Activated T-cell treated with anti-CD3 and anti-CD28 coated beads, Interleukin-2, amount 50 U/mL, for 72 hours (primary cell): ENCODE results near the gene CASP6. TPM values are rescaled to one million over a fixed set of nuclear protein-coding genes. Genes with fewer than 3 reads are reported as not detected.
"Not testable (repeated sequence)": the region's sequence is repeated elsewhere in the genome, so short reads cannot be mapped to it uniquely, and the experiment has no call there.

ENCODE experiments used
- ATAC-seq, 2 donors: fragments of 150-1000 bp; cut with Tn5 transposase; replicated peaks in 1 of 2; 2 replicates each; pipeline ENCODE4 v1.10.0; 2021; ENCODE audit warnings: moderate library complexity in 2 of 2, mild to moderate bottlenecking in 1 of 2
- DNase-seq, 2 donors: peaks; one replicate each; pipeline ENCODE4 v3.0.0; 2021 to 2022; ENCODE audit warnings: mixed read lengths in 1 of 2
- H3K27ac Mint-ChIP-seq: one replicate; pipeline ENCODE4 v1.8.0; 2022; ENCODE audit warnings: mild to moderate bottlenecking, moderate library complexity, mixed read lengths
- H3K27me3 Mint-ChIP-seq: one replicate; pipeline ENCODE4 v1.8.0; 2022; ENCODE audit warnings: low read depth, mixed read lengths
- H3K36me3 Mint-ChIP-seq, 2 donors: one replicate each; pipeline ENCODE4 v1.8.0; 2022; ENCODE audit warnings: mixed read lengths in 2 of 2, mild to moderate bottlenecking in 1 of 2; ENCODE audit not compliant: insufficient read depth in 2 of 2
- H3K4me1 Mint-ChIP-seq: one replicate; pipeline ENCODE4 v1.8.0; 2022; ENCODE audit warnings: low read depth, mixed read lengths
- H3K4me3 Mint-ChIP-seq, 2 donors: one replicate each; pipeline ENCODE4 v1.8.0; 2022; ENCODE audit warnings: mild to moderate bottlenecking in 2 of 2, mixed read lengths in 2 of 2, moderate library complexity in 2 of 2
- H3K9me3 Mint-ChIP-seq, 2 donors: one replicate each; pipeline ENCODE4 v1.8.0; 2022; ENCODE audit warnings: mixed read lengths in 2 of 2
- total RNA-seq, 2 donors: library from RNA; stranded (reverse); gene quantifications; one replicate each; pipeline ENCODE4 v1.2.3, GENCODE V29; 2022

Gene CASP6
- total RNA-seq, 2 donors from 2014 or later: 25.1 to 30.3 TPM

- Mint-ChIP-seq H3K9me3 (no peaks in the 10 kb centered on the region), H3K27me3 (no peaks in the 10 kb centered on the region), H3K36me3 (peaks cover 2 to 3% of the 10 kb centered on the region in 2 donors), H3K4me3 (peak overlapping the region; percentile 95 to 98), H3K4me1 (peaks cover 31% of the 10 kb centered on the region), H3K27ac (peak overlapping the region; percentile 91)
- ATAC-seq (no peak), DNase-seq (no peak)
These were observed 568 bp upstream of the CASP6 start for GRCh38 chr4:109703664-109704361.

GRCh38 chr4:109701566-109702410 lies 1.5 kb downstream of the CASP6 start:
- Mint-ChIP-seq H3K9me3 (no peaks in the 10 kb centered on the region), H3K36me3 (peaks cover 6 to 9% of the 10 kb centered on the region in 2 donors), H3K4me3 (peak overlapping the region; percentile 95 to 98), H3K27me3 (no peaks in the 10 kb centered on the region), H3K4me1 (peaks cover 43% of the 10 kb centered on the region), H3K27ac (peak overlapping the region; percentile 85)
- peak in 1 of 2 donors; percentile 6 for DNase-seq
- peak in 1 of 2 donors; percentile 6 for ATAC-seq

GRCh38 chr4:109699553-109700225 lies 3.6 kb downstream of the CASP6 start:
- ATAC-seq: no peak
- peaks cover 6 to 9% of the 10 kb centered on the region in 2 donors for H3K36me3 Mint-ChIP-seq
- H3K27me3 Mint-ChIP-seq: no peaks in the 10 kb centered on the region

GRCh38 chr4:109698656-109699055 lies 4.6 kb downstream of the CASP6 start:
- no peak for DNase-seq
- no peak overlapping the region for H3K27ac Mint-ChIP-seq
- H3K9me3 Mint-ChIP-seq: no peaks in the 10 kb centered on the region
- H3K36me3 Mint-ChIP-seq: peaks cover 6 to 16% of the 10 kb centered on the region in 2 donors
- no peak overlapping the region for H3K4me3 Mint-ChIP-seq
- no peaks in the 10 kb centered on the region for H3K27me3 Mint-ChIP-seq
- H3K4me1 Mint-ChIP-seq: peaks cover 38% of the 10 kb centered on the region
- no peak for ATAC-seq

More at GRCh38 chr4:109699553-109700225, 3.6 kb downstream of the CASP6 start:
- H3K9me3 Mint-ChIP-seq: no peaks in the 10 kb centered on the region
- peaks cover 43% of the 10 kb centered on the region for H3K4me1 Mint-ChIP-seq
- DNase-seq: no peak
- H3K27ac Mint-ChIP-seq: no peak overlapping the region
- no peak overlapping the region for H3K4me3 Mint-ChIP-seq

- no peak for DNase-seq
- Mint-ChIP-seq H3K27me3 (no peaks in the 10 kb centered on the region), H3K27ac (peak overlapping the region; percentile 93), H3K4me1 (peaks cover 29% of the 10 kb centered on the region), H3K36me3 (peaks cover 9 to 37% of the 10 kb centered on the region in 2 donors), H3K4me3 (peak overlapping the region in 1 of 2 donors; percentile 35), H3K9me3 (no peaks in the 10 kb centered on the region)
- peak; percentile 20 to 43 for ATAC-seq
These were observed 11.8 kb downstream of the CASP6 start for GRCh38 chr4:109691411-109691920.

GRCh38 chr4:109690690-109691410 lies 12.4 kb downstream of the CASP6 start:
- no peaks in the 10 kb centered on the region for H3K9me3 Mint-ChIP-seq
- H3K4me3 Mint-ChIP-seq: peak overlapping the region in 1 of 2 donors; percentile 35
- no peaks in the 10 kb centered on the region for H3K27me3 Mint-ChIP-seq
- H3K27ac Mint-ChIP-seq: peak overlapping the region; percentile 93
- H3K36me3 Mint-ChIP-seq: peaks cover 9 to 38% of the 10 kb centered on the region in 2 donors
- ATAC-seq: peak; percentile 52 to 58
- no peak for DNase-seq
- H3K4me1 Mint-ChIP-seq: peaks cover 29% of the 10 kb centered on the region

GRCh38 chr4:109684727-109685126 lies 18.5 kb downstream of the CASP6 start:
- Mint-ChIP-seq H3K9me3 (no peaks in the 10 kb centered on the region), H3K27me3 (no peaks in the 10 kb centered on the region), H3K36me3 (peaks cover 0 to 23% of the 10 kb centered on the region in 2 donors), H3K27ac (peak overlapping the region; percentile 54), H3K4me3 (no peak overlapping the region), H3K4me1 (peaks cover 26% of the 10 kb centered on the region)
- DNase-seq (no peak), ATAC-seq (no peak)

- peaks cover 26% of the 10 kb centered on the region for H3K4me1 Mint-ChIP-seq
- H3K4me3 Mint-ChIP-seq: no peak overlapping the region
- H3K9me3 Mint-ChIP-seq: no peaks in the 10 kb centered on the region
- ATAC-seq (peak in 1 of 2 donors; percentile 30), DNase-seq (no peak)
- H3K27me3 Mint-ChIP-seq: no peaks in the 10 kb centered on the region
- H3K27ac Mint-ChIP-seq: peak overlapping the region; percentile 22
- H3K36me3 Mint-ChIP-seq: peaks cover 0 to 20% of the 10 kb centered on the region in 2 donors
These were observed 19.5 kb downstream of the CASP6 start for GRCh38 chr4:109683621-109684253.

GRCh38 chr4:109682875-109683274 lies 20.4 kb downstream of the CASP6 start:
- DNase-seq (no peak), ATAC-seq (no peak)
- H3K4me3 Mint-ChIP-seq: no peak overlapping the region
- H3K9me3 Mint-ChIP-seq: no peaks in the 10 kb centered on the region
- peak overlapping the region; percentile 48 for H3K27ac Mint-ChIP-seq
- no peaks in the 10 kb centered on the region for H3K27me3 Mint-ChIP-seq
- H3K36me3 Mint-ChIP-seq: peaks cover 0 to 18% of the 10 kb centered on the region in 2 donors
- peaks cover 26% of the 10 kb centered on the region for H3K4me1 Mint-ChIP-seq

- DNase-seq, ATAC-seq, H3K36me3 Mint-ChIP-seq, H3K9me3 Mint-ChIP-seq, H3K27ac Mint-ChIP-seq, H3K4me3 Mint-ChIP-seq, H3K27me3 Mint-ChIP-seq: not testable (repeated sequence)
- peaks cover 23% of the 10 kb centered on the region for H3K4me1 Mint-ChIP-seq
These were observed 24.3 kb downstream of the CASP6 start for GRCh38 chr4:109678925-109679324.

- not testable (repeated sequence) for H3K9me3 Mint-ChIP-seq, ATAC-seq, H3K36me3 Mint-ChIP-seq, H3K27ac Mint-ChIP-seq, DNase-seq, H3K4me3 Mint-ChIP-seq, H3K27me3 Mint-ChIP-seq
- H3K4me1 Mint-ChIP-seq: peaks cover 18% of the 10 kb centered on the region
These were observed 24.8 kb downstream of the CASP6 start for GRCh38 chr4:109678472-109678871.

- DNase-seq: no peak
- Mint-ChIP-seq H3K4me1 (peaks cover 5% of the 10 kb centered on the region), H3K27me3 (no peaks in the 10 kb centered on the region), H3K36me3 (peaks cover 0 to 13% of the 10 kb centered on the region in 2 donors), H3K27ac (no peak overlapping the region), H3K9me3 (no peaks in the 10 kb centered on the region), H3K4me3 (no peak overlapping the region)
- no peak for ATAC-seq
These were observed 26.4 kb downstream of the CASP6 start for GRCh38 chr4:109676886-109677285.
